SK-N-SH (cell line): ENCODE data around the gene DCXR. TPM values are rescaled to one million over a fixed set of nuclear protein-coding genes. Genes with fewer than 3 reads are reported as not detected.

Experiments
- CTCF ChIA-PET: fragments of 300-600, 350-600 bp; formaldehyde crosslinking; extraction: SDS; loops from one replicate; lab custom pipeline; 2021; lab: Yijun Ruan, JAX
- POLR2A ChIA-PET: fragments of 350-600 bp; sonication (Branson Sonifier 250); formaldehyde crosslinking; extraction: SDS; loops from one replicate; lab custom pipeline; 2020; ENCODE audit warnings: antibody characterized with exemption, inconsistent platforms; lab: Yijun Ruan, JAX
- DNase-seq: peaks from one replicate; pipeline ENCODE4 v3.0.0; 2012
- H2AFZ ChIP-seq: fragments of 200-600 bp; sonication (generic); 2 replicates; pipeline ENCODE4 v1.8.1; 2016; ENCODE audit warnings: antibody characterized with exemption, mild to moderate bottlenecking, low read depth
- H3F3A ChIP-seq: fragments of 200-600 bp; sonication (generic); replicated peaks from 2 replicates; pipeline ENCODE3; 2016; ENCODE audit warnings: antibody characterized with exemption, mild to moderate bottlenecking; ENCODE audit not compliant: insufficient read depth
- H3K27ac ChIP-seq, 2 experiments: fragments of 200-500 bp in 1 of 2; fragments of 200-600 bp in 1 of 2; sonication (Bioruptor generic) in 1 of 2; sonication (generic), shearing (Covaris generic) in 1 of 2; 2 replicates each; pipeline versions ENCODE4 v1.5.1 to v1.6.1; 2014 to 2016; ENCODE audit warnings: low read depth in 2 of 2, inconsistent platforms in 1 of 2, low read length in 1 of 2, mild to moderate bottlenecking in 1 of 2, mixed read lengths in 1 of 2
- H3K27me3 ChIP-seq: fragments of 200-600 bp; sonication (generic), shearing (Covaris generic); 2 replicates; pipeline ENCODE4 v1.6.1; 2016; ENCODE audit warnings: mixed run types; ENCODE audit not compliant: insufficient read depth
- H3K36me3 ChIP-seq, 2 experiments: fragments of 200-500 bp in 1 of 2; fragments of 200-600 bp in 1 of 2; sonication (Bioruptor generic) in 1 of 2; sonication (generic) in 1 of 2; replicated peaks in 1 of 2; 2 replicates each; pipeline versions ENCODE3 to v1.5.1; 2014 to 2016; ENCODE audit warnings: low read length in 1 of 2, mild to moderate bottlenecking in 1 of 2; ENCODE audit not compliant: insufficient read depth in 2 of 2, control insufficient read depth in 1 of 2
- H3K4me1 ChIP-seq, 2 experiments: fragments of 200-500 bp in 1 of 2; fragments of 200-600 bp in 1 of 2; sonication (Bioruptor generic) in 1 of 2; sonication (generic), shearing (Covaris generic) in 1 of 2; 2 replicates each; pipeline versions ENCODE4 v1.5.1 to v1.6.1; 2014 to 2016; ENCODE audit warnings: low read depth in 1 of 2, low read length in 1 of 2, mixed run types in 1 of 2; ENCODE audit not compliant: insufficient read depth in 2 of 2, control insufficient read depth in 1 of 2
- H3K4me2 ChIP-seq: fragments of 200-600 bp; sonication (generic), shearing (Covaris generic); 2 replicates; pipeline ENCODE4 v1.6.1; 2017; ENCODE audit warnings: mixed run types
- H3K4me3 ChIP-seq, 2 experiments: fragments of 200-500 bp in 1 of 2; fragments of 200-600 bp in 1 of 2; sonication (Bioruptor generic) in 1 of 2; sonication (generic), shearing (Covaris generic) in 1 of 2; 2 replicates each; pipeline versions ENCODE4 v1.5.1 to v1.8.1; 2014 to 2016; ENCODE audit warnings: low read depth in 2 of 2, inconsistent platforms in 1 of 2, low read length in 1 of 2, mild to moderate bottlenecking in 1 of 2, mixed read lengths in 1 of 2, moderate library complexity in 1 of 2
- H3K79me2 ChIP-seq: fragments of 200-600 bp; sonication (generic); 2 replicates; pipeline ENCODE4 v1.8.1; 2017; ENCODE audit warnings: mild to moderate bottlenecking; ENCODE audit not compliant: insufficient read depth
- H3K9ac ChIP-seq: fragments of 200-600 bp; sonication (generic); 2 replicates; pipeline ENCODE4 v1.6.1; 2017; ENCODE audit warnings: mixed run types
- H3K9me2 ChIP-seq: fragments of 200-600 bp; sonication (generic); 2 replicates; pipeline ENCODE4 v1.6.1; 2017; ENCODE audit warnings: mixed run types
- H3K9me3 ChIP-seq: fragments of 200-600 bp; sonication (generic); 2 replicates; pipeline ENCODE4 v1.6.1; 2017; ENCODE audit warnings: mixed run types, mild to moderate bottlenecking, moderate library complexity
- H4K20me1 ChIP-seq: fragments of 200-600 bp; sonication (generic); 2 replicates; pipeline ENCODE4 v1.6.1; 2017; ENCODE audit warnings: mild to moderate bottlenecking, mixed run types; ENCODE audit not compliant: insufficient read depth
- FOXM1 ChIP-seq: IDR thresholded peaks from 2 replicates; pipeline ENCODE4 v1.4.0; 2012; ENCODE audit warnings: low read depth, mild to moderate bottlenecking
- GABPA ChIP-seq: IDR thresholded peaks from 2 replicates; pipeline ENCODE4 v1.4.0; 2012; ENCODE audit warnings: low read depth, mild to moderate bottlenecking
- MXI1 ChIP-seq: IDR thresholded peaks from 2 replicates; pipeline ENCODE4 v1.6.1; 2012; ENCODE audit warnings: mild to moderate bottlenecking, low read depth, low read length, improper control_type of control experiment
- RCOR1 ChIP-seq: fragments of 150-350 bp; IDR thresholded peaks from 2 replicates; pipeline ENCODE4 v1.6.1; 2017; ENCODE audit warnings: antibody characterized with exemption, low read length
- TAF1 ChIP-seq: IDR thresholded peaks from 2 replicates; pipeline ENCODE4 v1.6.1; 2012; ENCODE audit warnings: low read depth, mild to moderate bottlenecking, low read length, moderate library complexity, borderline replicate concordance
- TCF12 ChIP-seq: IDR thresholded peaks from 2 replicates; pipeline ENCODE4 v1.4.0; 2012
- USF1 ChIP-seq: IDR thresholded peaks from 2 replicates; pipeline ENCODE4 v1.4.0; 2012; ENCODE audit warnings: low read depth, borderline replicate concordance
- YY1 ChIP-seq: IDR thresholded peaks from 2 replicates; pipeline ENCODE4 v1.4.0; 2012; ENCODE audit warnings: low read depth, mild to moderate bottlenecking
- ZBTB33 ChIP-seq: IDR thresholded peaks from 2 replicates; pipeline ENCODE4 v1.4.0; 2012; ENCODE audit warnings: low read depth, borderline replicate concordance
- WGBS: methylation state at CpG from one replicate; pipeline ENCODE4 v1.1.6; 2017; ENCODE audit warnings: low lambda C conversion rate; 5-methylcytosine and 5-hydroxymethylcytosine counted together
- polyA plus RNA-seq, 3 experiments: library from polyadenylated mRNA; depleted of rRNA; stranded (reverse); fragments of >200 nt; gene quantifications; 2 replicates each; pipeline ENCODE4 v1.2.3, GENCODE V29; 2012

The DCXR gene
- polyA plus RNA-seq, 1 of the 3 experiments (the other 2 are of a cell fraction), result 190 TPM

- TF ChIP-seq MXI1 (peak; percentile 62), GABPA (no peak)
- TF ChIP-seq, all 33 proteins: peak for 1
- Histone ChIP-seq H3K4me3 (peak overlapping the region; percentile 57 to 62; a peak in 3 of 4 replicates), H3K9me3 (no peaks in the 10 kb centered on the region), H2AFZ (no peak overlapping the region), H3K4me2 (peak overlapping the region; percentile 81), H3K27me3 (no peaks in the 10 kb centered on the region), H3F3A (peaks cover 34% of the 10 kb centered on the region), H3K9ac (peak overlapping the region; percentile 31; the same call in 1 of the 2 replicates), H3K79me2 (no peaks in the 10 kb centered on the region), H3K36me3 (peaks cover 5 to 15% of the 10 kb centered on the region in 2 experiments), H4K20me1 (peaks cover 4% of the 10 kb centered on the region; the same call in 1 of the 2 replicates), H3K9me2 (no peaks in the 10 kb centered on the region), H3K4me1 (peaks cover 7 to 29% of the 10 kb centered on the region in 2 experiments), H3K27ac (peak overlapping the region in 1 of 2 experiments; percentile 62; a peak in 2 of 4 replicates)
- ChIA-PET CTCF (interaction anchor here (0.8 to 35.7 kb wide), 15 partner anchors 11 to 163 kb away, joined by 3 to 1216 read pairs (median 14); partner anchors contain the start of genes CENPX, LRRC45, MAFG and NOTUM), POLR2A (interaction anchor here (0.9 to 3.4 kb wide), 3 partner anchors 10 to 123 kb away, joined by 3 to 9 read pairs (median 7); partner anchors contain the start of genes CENPX and LRRC45)
- DNase-seq, result peak; percentile 85
- 17% methylated on average over 11 of the region's 59 CpGs for WGBS
Observed at GRCh38 chr17:82031885-82032627, 5.4 kb downstream of the DCXR start.

- H4K20me1 ChIP-seq, result peaks cover 4% of the 10 kb centered on the region; the same call in 1 of the 2 replicates
- 0% methylated on average over 13 of the region's 96 CpGs for WGBS
Observed at GRCh38 chr17:82031303-82031884, 6.1 kb downstream of the DCXR start, which contains the start of gene RAC3. Gene RAC3 (plus strand): TSS chr17:82031678. CDS start chr17:82031762, 84 bp downstream.

More at GRCh38 chr17:82031303-82031884, 6.1 kb downstream of the DCXR start, which contains the start of gene RAC3:
- H3K9me3 ChIP-seq, result no peaks in the 10 kb centered on the region
- H3K27ac ChIP-seq, result peak within 1 kb of the TSS in 1 of 2 experiments; percentile 85; a peak in 2 of 4 replicates
- H3K9me2 ChIP-seq, result no peaks in the 10 kb centered on the region
- no peaks in the 10 kb centered on the region for H3K79me2 ChIP-seq
- peaks cover 29% of the 10 kb centered on the region for H3F3A ChIP-seq
- H3K27me3 ChIP-seq, result no peaks in the 10 kb centered on the region
- peak within 1 kb of the TSS; percentile 90 for H3K4me2 ChIP-seq
- peak within 1 kb of the TSS; percentile 72; the same call in 1 of the 2 replicates for H2AFZ ChIP-seq
- ChIA-PET POLR2A (interaction anchor here (0.8 to 3.4 kb wide), 8 partner anchors 9 to 124 kb away, joined by 3 to 11 read pairs (median 5); partner anchors contain the start of genes CENPX, FASN and LRRC45), CTCF (interaction anchor here (0.8 to 35.7 kb wide), 24 partner anchors 8 to 326 kb away, joined by 3 to 1216 read pairs (median 14); partner anchors contain the start of genes ASPSCR1, CCDC57, CENPX and DCXR)
- H3K4me3 ChIP-seq, result peak within 1 kb of the TSS; percentile 57 to 62
- peak within 1 kb of the TSS; percentile 31; the same call in 1 of the 2 replicates for H3K9ac ChIP-seq
- peak; percentile 93 for DNase-seq
- H3K36me3 ChIP-seq, result peaks cover 5 to 17% of the 10 kb centered on the region in 2 experiments
- no peak for TF ChIP-seq ZBTB33
- TF ChIP-seq GABPA, result no peak
- TF ChIP-seq RCOR1, result no peak
- TF ChIP-seq FOXM1, result no peak
- no peak for TF ChIP-seq TCF12
- TF ChIP-seq TAF1, result no peak
- no peak for TF ChIP-seq YY1
- TF ChIP-seq USF1, result no peak
- TF ChIP-seq, all 33 proteins: peak for 0
- peaks cover 2 to 24% of the 10 kb centered on the region in 2 experiments; a peak in 3 of 4 replicates for H3K4me1 ChIP-seq
